DMS79 treated with DMSO at 0.1 percent for 48 hours (cell line): ENCODE measurements around the gene CHAF1A.

Experiments
- DNase-seq: peaks from one replicate; lab custom pipeline; 2025; lab: John Stamatoyannopoulos, UW

The CHAF1A gene

DNA sequence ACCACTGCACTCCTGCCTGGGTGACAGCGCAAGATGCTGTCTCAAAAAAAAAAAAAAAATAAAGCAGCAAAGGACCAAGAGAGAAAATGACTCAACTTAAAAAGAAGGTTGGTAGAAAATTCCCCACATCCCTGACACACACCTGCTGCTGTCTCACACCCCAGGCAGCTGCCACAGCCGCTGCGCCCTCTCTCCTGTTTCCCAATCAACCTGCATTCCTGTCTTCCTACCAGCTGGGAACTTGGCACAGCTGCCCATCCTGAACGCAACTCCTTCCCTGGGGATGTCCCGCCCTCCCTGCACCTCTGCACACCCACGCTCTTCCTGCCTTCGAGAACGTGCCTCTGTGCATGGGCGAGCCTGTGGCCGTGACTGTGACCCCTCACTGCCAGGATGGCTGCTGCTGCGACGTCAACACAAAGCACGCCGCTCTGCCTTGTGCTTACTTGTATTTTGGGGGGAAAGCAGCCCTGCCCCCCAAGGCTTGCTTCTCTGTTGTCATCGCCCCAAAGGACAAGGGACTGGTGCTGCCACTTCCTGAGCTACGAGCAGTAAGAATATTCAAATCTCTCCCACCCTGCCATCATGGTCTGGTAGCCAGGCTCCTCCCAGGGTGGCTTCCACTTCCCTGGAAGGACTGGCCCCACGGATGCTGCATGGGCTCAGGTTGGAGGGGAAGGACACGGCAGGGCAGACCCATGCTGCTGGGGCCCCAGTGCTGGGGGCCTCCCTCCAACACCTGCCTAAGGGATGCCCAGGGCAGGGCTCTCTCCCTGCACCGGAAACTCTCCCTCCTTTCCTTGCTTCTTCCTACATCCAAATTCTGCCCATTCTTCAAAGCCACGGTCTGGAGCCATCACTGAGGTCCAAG is 22.8 kb upstream of the CHAF1A start:
- DNase-seq = peak; percentile 8

DNA sequence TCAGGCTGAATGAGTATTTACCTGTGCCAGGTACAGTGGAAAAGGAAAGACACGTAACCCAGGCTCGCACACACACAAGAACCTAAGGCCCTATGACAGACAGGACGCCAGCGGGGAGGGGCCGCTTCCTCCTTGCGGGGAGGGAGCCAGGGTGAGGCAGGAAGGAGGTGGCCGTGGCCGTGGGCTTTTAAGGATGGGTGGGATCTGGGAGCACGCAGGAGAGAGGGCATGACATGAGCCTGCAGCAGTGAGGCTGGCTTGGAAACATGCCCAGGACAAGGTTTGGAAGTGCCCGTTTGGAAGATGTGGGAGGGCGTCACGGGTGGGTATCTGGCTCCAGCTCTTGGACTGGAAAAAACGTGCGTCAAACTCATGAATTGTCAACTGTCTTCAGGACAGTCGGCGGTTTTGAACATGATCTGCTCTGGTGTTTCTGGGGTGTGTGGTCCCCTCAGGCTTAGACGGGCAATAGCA is 22.1 kb upstream of the CHAF1A start:
- DNase-seq = no peak

DNA sequence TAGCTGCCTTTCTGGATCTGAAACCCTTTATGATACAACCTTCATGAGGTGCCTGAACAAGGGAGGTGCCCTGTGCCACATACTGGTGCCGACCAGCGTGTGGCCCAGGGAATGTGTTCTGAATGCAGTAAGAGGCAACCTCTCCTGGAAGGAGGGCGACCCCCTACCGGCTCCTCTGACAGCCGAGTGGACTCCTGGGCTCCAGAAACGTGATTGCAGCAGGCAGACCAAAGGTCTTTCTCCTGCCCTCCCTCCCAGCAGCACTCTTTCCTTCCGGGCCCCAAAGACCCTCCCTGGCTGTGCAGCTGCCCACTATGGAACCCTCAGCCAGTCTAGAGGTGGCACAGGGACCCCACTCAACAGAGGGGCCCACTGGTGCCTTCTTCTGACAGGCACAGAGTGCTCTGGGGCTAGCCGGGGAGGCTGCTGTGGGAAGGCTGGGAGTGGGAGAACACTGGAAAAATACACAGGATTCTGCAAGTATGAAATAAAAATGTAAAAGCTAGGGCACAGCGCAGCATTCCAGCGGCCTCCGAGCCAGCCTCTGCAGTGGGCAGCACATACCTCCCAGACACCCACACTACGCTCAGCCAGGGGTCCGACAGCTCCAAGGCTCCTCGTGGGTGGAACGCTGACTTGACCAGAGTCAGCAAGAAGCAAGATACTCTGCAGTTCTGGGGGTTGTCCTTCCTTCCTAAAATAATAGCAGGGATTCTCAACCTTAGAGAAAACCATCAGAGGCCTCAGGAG is 17.0 kb upstream of the CHAF1A start:
- DNase-seq = no peak

DNA sequence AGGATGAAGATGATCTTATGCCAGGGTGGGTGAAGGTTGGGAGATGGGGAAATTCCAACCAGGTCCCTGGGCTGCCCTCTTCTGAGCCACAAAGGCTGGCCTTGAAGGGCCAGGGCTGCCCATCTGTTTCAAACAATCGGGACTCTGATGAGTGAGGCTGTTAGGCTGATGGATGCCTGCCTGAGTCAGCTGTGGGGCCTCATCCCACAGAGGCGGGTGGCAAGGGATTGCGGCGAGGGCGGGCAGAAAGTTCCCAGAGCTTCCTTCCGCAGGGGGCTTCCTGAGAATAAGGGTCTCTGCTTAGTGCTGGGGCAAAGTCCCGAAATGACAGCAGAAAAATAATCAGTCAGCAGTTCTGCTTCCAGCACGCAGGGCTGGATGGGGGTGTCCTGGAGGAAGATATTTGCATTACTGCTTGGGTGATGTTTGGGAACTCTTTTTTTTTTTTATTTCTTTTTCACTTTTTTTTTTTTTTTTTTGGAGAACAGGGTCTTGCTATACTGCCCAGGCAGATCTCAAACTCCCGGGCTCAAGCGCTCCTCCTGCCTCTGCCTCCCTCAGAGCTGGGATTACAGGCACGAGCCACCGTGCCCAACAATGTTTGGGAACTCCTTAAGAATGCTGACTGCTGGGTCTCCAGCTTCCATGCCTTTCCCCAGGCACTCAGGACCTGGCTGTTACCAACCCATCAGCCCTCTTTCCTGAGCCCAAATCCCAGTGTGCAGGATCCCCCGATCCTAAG is 16.2 kb upstream of the CHAF1A start:
- DNase-seq = no peak

GRCh38 chr19:4388337-4389063 is 13.9 kb upstream of the CHAF1A start:
- DNase-seq = no peak

- DNase-seq = no peak
These were observed 13.4 kb upstream of the CHAF1A start for GRCh38 chr19:4389064-4389375.

GRCh38 chr19:4389511-4390016 is 12.9 kb upstream of the CHAF1A start:
- no peak for DNase-seq

DNA sequence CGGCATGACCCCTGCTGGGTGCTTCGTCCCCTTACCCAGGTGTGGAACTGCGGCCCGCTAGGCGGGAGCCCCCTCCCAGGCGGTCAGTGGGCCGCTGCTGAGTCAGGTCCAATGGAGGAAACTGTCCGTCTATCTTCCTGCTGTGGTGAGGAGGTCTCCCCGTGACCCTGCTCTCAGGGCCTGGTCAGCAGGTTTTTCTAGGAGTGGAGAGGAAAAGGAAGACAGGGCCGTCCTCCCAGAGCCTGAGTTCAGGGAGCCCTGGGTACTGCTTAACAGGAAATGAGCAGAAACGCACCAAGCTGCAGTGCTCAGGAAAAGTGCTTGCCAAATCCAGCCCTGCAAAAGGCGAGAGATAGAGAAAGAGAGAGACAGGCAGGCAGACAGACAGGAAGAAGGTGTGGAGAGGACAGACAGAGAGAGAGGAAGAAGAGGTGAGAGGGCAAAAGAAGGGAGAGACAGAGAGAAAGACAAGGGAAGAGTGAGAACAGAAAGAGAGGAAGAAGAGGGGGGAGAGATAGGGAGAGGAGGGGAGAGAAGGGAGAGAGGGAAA is 12.3 kb upstream of the CHAF1A start:
- DNase-seq = no peak

- peak; percentile 61 for DNase-seq
These were observed 11.7 kb upstream of the CHAF1A start for GRCh38 chr19:4390567-4391305.

DNA sequence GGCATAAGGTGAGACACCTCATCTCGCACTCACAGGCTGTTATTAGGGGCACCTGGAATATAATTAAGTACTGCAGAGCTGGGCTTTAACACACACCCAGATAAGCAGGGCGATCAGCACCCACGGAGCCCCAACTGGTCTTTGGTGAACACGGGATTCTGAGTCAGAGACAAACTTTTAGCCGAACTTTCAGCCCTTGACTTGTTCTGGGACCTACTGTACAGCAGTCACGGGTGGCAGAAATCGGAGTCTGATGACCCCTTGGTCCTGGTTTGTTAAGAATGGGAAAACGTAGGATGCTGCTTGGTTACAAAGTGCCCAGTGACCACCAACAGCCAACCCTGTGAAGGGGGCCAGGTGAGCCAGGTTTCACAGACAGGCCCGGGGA is 11.1 kb upstream of the CHAF1A start:
- DNase-seq = no peak

GRCh38 chr19:4391701-4392483 is 10.5 kb upstream of the CHAF1A start:
- no peak for DNase-seq

DNA sequence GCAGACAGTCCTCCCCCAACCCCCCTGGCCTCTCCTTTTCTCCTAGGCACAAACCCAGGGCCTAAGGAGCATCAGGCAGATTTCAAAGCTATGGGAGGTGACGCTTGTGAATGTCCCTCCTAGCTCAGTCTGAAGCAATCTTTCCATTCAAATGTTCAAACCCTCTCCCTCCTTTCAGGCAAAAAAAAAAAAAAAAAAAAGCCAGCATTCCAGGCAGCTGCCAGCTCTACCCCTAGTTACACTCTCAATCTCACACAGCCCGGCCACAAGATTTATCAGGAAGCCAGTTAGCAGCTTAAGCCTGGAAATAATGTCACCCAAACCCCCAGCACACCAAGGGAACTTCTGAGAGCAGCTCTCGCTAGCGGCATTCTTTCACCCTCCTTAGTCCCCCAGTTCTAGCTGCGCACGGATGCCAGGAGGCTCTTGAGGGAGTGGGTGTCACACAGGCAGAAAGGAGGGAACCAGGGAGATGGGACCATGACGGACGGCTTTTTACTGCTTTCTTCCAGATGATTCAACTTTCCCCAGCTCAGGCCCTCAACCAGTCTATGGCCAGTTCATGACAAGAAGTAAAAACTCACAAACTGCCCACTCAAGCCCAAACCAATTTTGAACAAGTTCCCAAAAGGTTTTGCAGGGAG is 8.4 kb upstream of the CHAF1A start:
- DNase-seq = no peak

DNA sequence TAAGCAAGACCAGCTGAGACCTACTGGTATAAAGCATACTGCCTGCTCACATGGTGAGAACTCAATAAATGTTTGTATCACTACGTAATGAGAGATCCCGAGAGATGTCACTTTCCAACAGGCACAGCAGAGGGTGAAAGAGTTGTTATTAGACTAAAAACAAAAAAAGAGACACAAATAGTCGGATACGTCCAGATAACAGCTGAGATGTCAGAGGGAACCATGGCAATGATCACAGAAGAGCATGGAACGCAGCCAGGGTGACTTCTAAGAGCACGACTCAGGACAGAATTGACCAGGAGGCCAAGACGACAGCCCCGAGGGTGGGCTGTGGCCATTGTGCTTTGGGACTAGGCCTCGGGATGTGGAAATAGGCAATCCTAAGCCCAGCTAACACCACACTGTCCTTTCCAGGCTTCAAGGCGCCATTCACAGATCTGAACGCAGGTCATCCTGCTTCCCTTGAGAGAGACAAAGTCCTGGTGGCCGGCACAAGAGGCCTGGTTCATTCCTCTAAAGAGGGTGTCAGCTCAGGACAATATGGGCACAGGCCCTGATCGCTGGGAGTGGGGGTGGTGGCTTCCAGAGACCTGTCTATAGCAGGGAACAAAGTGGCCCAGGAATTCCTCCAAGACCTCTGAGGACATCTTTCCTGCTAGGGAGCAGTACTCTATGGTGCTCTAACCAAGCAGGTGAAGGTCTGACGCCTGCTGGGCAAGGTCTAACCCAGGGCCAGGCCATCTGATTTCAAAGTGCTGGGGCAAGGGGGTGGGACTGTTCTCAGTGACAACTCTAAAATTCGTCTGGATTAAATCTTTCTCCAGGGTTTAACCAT is 5.3 kb upstream of the CHAF1A start:
- DNase-seq = no peak

DNA sequence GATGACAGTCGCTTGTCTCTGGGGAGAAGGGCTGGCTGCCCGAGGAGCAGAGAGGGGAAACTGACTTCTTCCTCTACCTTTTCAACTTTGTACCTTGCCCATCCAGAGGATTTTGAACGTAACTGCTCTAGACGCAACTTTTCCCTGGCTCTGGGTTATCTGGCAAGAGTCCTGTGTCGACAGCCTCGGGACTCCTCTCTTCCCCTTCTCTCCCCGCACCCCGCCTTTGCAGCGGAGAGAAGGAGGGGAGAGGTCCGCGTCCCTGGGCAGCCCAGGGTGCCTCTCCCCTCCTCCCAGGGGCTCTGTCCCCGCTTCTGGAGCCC is 2.7 kb upstream of the CHAF1A start:
- DNase-seq = peak; percentile 17

GRCh38 chr19:4400135-4400936 is 2.1 kb upstream of the CHAF1A start, which contains the start of gene SH3GL1:
TSS of gene SH3GL1 (minus strand) at chr19:4400547. CDS start at chr19:4400368, 179 bp downstream.
- peak; percentile 85 for DNase-seq

DNA sequence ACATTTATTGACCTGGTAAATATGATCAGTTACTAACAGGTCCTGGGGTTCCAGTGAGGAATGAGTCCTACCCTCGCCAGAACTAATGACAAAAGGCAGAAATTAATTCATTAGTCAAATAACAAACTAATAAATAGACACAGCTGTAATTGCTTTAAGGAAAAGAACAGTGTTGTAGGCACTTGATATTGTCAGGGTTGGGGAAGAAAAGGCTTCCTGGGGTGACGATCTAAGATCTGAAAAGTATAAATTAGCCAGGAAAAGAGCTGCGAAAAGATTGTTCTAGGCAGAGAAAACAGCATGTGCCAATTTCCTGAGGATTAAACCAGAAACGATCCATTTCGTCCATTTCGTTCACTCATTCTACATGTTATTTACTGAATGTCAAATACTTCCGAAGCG is 670 bp upstream of the CHAF1A start:
- no peak for DNase-seq

GRCh38 chr19:4403005-4403761 is 743 bp downstream of the CHAF1A start:
- DNase-seq = no peak
